Measurements from ENCODE around the gene PRR19.

Gene PRR19

DNA sequence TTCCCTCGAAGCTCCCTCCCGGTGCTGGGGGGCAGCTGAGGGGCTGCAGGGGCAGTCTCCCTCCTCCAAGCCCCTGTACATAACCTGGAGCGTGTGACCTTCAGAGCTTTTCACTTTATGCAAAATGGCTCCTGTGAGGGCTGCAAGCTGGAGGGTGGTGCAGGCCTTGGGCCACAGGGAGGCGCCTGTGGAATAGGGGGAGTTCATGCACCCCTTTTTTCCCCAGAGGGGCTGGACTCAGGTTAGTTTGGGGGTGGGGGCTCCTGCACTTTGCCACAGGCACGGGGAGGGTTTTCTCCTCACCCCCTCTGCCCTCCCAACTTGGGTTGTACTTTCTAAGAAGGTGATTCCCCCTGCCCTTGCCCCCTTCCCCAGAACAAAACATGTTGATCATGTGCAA lies 6.6 kb upstream of the PRR19 start:
- no peaks in the 10 kb centered on the region for H4K20me1 ChIP-seq (ENCODE audit: insufficient read depth, low read length)
- no peaks in the 10 kb centered on the region for H3K9me3 ChIP-seq (ENCODE audit: insufficient read depth, low read length)
- H3K36me3 ChIP-seq (replicated peaks; ENCODE audit: low read depth, low read length) = peaks cover 34% of the 10 kb centered on the region
- no peaks in the 10 kb centered on the region for H3K27me3 ChIP-seq (ENCODE audit: low read depth, low read length)
- no peak overlapping the region for H3K9ac ChIP-seq (ENCODE audit: low read length)
- no peak overlapping the region for H3K4me3 ChIP-seq (ENCODE audit: low read length)
- no peaks in the 10 kb centered on the region for H3K79me2 ChIP-seq (ENCODE audit: low read length)
- no peaks in the 10 kb centered on the region for H3K4me1 ChIP-seq (ENCODE audit: low read length)
- no peak overlapping the region for H2AFZ ChIP-seq (ENCODE audit: low read depth, low read length)
- no peak overlapping the region for H3K4me2 ChIP-seq (ENCODE audit: low read length)
- H3K27ac ChIP-seq (ENCODE audit: low read length) = no peak overlapping the region
- no peak for TF ChIP-seq EZH2phosphoT487 (IDR thresholded peaks at IDR 0.05; ENCODE audit: low read depth)
- TF ChIP-seq, protein P1, sequence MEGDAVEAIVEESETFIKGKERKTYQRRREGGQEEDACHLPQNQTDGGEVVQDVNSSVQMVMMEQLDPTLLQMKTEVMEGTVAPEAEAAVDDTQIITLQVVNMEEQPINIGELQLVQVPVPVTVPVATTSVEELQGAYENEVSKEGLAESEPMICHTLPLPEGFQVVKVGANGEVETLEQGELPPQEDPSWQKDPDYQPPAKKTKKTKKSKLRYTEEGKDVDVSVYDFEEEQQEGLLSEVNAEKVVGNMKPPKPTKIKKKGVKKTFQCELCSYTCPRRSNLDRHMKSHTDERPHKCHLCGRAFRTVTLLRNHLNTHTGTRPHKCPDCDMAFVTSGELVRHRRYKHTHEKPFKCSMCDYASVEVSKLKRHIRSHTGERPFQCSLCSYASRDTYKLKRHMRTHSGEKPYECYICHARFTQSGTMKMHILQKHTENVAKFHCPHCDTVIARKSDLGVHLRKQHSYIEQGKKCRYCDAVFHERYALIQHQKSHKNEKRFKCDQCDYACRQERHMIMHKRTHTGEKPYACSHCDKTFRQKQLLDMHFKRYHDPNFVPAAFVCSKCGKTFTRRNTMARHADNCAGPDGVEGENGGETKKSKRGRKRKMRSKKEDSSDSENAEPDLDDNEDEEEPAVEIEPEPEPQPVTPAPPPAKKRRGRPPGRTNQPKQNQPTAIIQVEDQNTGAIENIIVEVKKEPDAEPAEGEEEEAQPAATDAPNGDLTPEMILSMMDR (IDR thresholded peaks at IDR 0.05; ENCODE audit: low read depth, low read length) = no peak

GRCh38 chr19:42295831-42296525 lies 6.0 kb upstream of the PRR19 start:
- Histone ChIP-seq H3K79me2 (ENCODE audit: low read length) (no peaks in the 10 kb centered on the region), H3K9me3 (ENCODE audit: insufficient read depth, low read length) (no peaks in the 10 kb centered on the region), H3K4me1 (ENCODE audit: low read length) (no peaks in the 10 kb centered on the region), H4K20me1 (ENCODE audit: insufficient read depth, low read length) (no peaks in the 10 kb centered on the region), H3K27ac (ENCODE audit: low read length) (no peak overlapping the region), H3K4me3 (ENCODE audit: low read length) (no peak overlapping the region), H3K4me2 (ENCODE audit: low read length) (no peak overlapping the region), H2AFZ (ENCODE audit: low read depth, low read length) (no peak overlapping the region), H3K36me3 (replicated peaks; ENCODE audit: low read depth, low read length) (peaks cover 30% of the 10 kb centered on the region), H3K9ac (ENCODE audit: low read length) (no peak overlapping the region), H3K27me3 (ENCODE audit: low read depth, low read length) (no peaks in the 10 kb centered on the region)
- TF ChIP-seq EZH2phosphoT487 (IDR thresholded peaks at IDR 0.05; ENCODE audit: low read depth) = no peak
- TF ChIP-seq, protein P1 (IDR thresholded peaks at IDR 0.05; ENCODE audit: low read depth, low read length) = peak; percentile 95

DNA sequence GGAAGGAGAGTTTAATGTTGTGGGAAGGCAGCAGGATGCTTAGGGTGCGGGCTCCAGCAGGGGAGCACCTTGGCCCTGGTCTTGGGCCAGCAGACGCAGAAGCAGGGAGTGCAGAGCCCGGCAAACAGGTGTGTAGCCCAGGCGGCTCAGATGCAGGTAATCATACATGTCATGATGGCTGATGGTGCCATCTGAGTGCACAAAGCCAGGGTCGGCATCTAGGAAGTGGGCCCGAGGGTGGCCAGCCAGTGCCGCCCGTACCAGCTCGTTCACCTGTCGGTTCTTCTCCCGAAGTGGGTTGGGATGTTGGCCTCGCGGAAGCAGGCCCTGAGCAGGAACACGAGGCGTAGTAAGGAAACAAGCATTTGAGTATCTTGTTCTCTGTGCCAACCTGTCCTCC lies 4.9 kb upstream of the PRR19 start:
- no peak overlapping the region for H3K4me2 ChIP-seq (ENCODE audit: low read length)
- peaks cover 5% of the 10 kb centered on the region for H3K79me2 ChIP-seq (ENCODE audit: low read length)
- TF ChIP-seq, protein P1 (IDR thresholded peaks at IDR 0.05; ENCODE audit: low read depth, low read length) = no peak
- TF ChIP-seq EZH2phosphoT487 (IDR thresholded peaks at IDR 0.05; ENCODE audit: low read depth) = no peak
- no peaks in the 10 kb centered on the region for H3K9me3 ChIP-seq (ENCODE audit: insufficient read depth, low read length)
- H3K4me1 ChIP-seq (ENCODE audit: low read length) = peaks cover 8% of the 10 kb centered on the region
- peaks cover 27% of the 10 kb centered on the region for H3K36me3 ChIP-seq (replicated peaks; ENCODE audit: low read depth, low read length)
- H3K4me3 ChIP-seq (ENCODE audit: low read length) = no peak overlapping the region
- H2AFZ ChIP-seq (ENCODE audit: low read depth, low read length) = no peak overlapping the region
- no peak overlapping the region for H3K27ac ChIP-seq (ENCODE audit: low read length)
- H3K27me3 ChIP-seq (ENCODE audit: low read depth, low read length) = no peaks in the 10 kb centered on the region
- no peak overlapping the region for H3K9ac ChIP-seq (ENCODE audit: low read length)
- no peaks in the 10 kb centered on the region for H4K20me1 ChIP-seq (ENCODE audit: insufficient read depth, low read length)

GRCh38 chr19:42303101-42303464 lies 1.2 kb downstream of the PRR19 start:
- H3K27me3 ChIP-seq (ENCODE audit: low read depth, low read length) = no peaks in the 10 kb centered on the region
- H3K36me3 ChIP-seq (replicated peaks; ENCODE audit: low read depth, low read length) = peaks cover 6% of the 10 kb centered on the region
- H3K9ac ChIP-seq (ENCODE audit: low read length) = peak overlapping the region; percentile 87
- no peaks in the 10 kb centered on the region for H4K20me1 ChIP-seq (ENCODE audit: insufficient read depth, low read length)
- peak overlapping the region; percentile 88 for H2AFZ ChIP-seq (ENCODE audit: low read depth, low read length)
- peaks cover 7% of the 10 kb centered on the region for H3K79me2 ChIP-seq (ENCODE audit: low read length)
- H3K27ac ChIP-seq (ENCODE audit: low read length) = peak overlapping the region; percentile 54
- peak overlapping the region; percentile 96 for H3K4me2 ChIP-seq (ENCODE audit: low read length)
- TF ChIP-seq, protein P1 (IDR thresholded peaks at IDR 0.05; ENCODE audit: low read depth, low read length) = no peak
- TF ChIP-seq EZH2phosphoT487 (IDR thresholded peaks at IDR 0.05; ENCODE audit: low read depth) = no peak
- peaks cover 17% of the 10 kb centered on the region for H3K4me1 ChIP-seq (ENCODE audit: low read length)
- H3K4me3 ChIP-seq (ENCODE audit: low read length) = peak overlapping the region; percentile 98
- H3K9me3 ChIP-seq (ENCODE audit: insufficient read depth, low read length) = no peaks in the 10 kb centered on the region
